HG02623 (cell line): ENCODE measurements around the gene PDZD4.

Experiments used
- ATAC-seq: cut with Tn5 transposase; IDR thresholded peaks from one replicate; pipeline ENCODE4 v1.9.1; 2021; ENCODE audit warnings: moderate library complexity; ENCODE audit not compliant: unreplicated experiment

PDZD4 gene

GRCh38 chrX:153867671-153868070, 37.3 kb upstream of the PDZD4 start:
- ATAC-seq: no peak

- no peak for ATAC-seq
Observed at GRCh38 chrX:153867139-153867538, 36.8 kb upstream of the PDZD4 start.

DNA sequence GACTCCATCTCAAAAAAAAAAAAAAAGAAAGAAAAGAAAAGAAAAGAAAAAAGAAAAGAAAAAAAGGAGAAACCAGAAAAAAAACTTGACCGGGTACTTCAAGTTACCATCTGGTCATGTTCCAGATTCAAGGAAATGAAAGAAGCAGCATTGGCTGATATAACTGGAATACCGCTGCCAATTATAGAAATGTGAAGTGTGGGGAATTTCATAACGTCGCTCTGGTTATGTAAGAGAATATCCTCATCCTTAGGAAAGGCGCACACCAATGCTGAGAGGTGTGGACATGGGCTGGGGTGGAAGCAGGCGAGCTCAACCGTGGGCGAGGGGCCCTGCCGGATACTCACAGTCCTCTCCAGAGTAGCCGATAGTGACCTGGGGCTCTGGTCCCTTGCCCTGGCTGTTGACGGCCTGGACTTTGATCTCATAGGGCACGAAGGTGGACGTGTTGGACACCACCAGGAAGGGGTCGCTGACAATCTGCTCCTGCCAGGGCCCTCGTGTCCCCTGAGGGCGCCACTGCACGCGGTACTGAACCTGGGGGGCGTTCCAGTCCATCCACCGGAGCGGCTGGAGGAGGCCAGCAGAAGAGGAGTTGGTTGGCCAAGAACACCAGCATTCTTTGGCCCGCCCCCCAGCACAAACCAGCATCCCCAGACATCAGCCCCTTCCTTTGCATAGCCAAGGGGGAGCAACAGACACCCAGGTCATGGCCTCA, 36.1 kb upstream of the PDZD4 start:
- ATAC-seq: no peak

DNA sequence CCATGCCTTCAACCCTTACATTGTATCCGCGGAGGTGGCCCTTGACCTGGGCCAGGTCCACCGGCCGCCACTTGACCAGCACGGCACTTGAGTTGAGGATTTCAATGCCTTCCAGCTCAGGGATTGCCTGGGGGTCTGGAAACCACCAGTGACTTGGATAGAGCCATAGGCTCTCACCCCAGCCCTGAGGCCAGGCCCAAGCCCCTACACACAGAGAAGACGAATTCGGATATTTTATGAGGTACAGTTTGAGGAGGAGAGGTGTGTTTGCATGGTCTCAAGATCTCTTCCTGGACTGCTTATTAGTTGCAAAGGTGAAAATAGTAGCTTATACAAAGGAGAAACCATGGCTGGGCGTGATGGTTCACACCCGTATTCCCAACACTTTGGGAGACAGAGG, 35.3 kb upstream of the PDZD4 start:
- no peak for ATAC-seq

- ATAC-seq: no peak
Observed at GRCh38 chrX:153865321-153865580, 34.9 kb upstream of the PDZD4 start.

- no peak for ATAC-seq
Observed at GRCh38 chrX:153864561-153865320, 34.4 kb upstream of the PDZD4 start.

GRCh38 chrX:153864101-153864500, 33.8 kb upstream of the PDZD4 start:
- ATAC-seq: no peak

- ATAC-seq: no peak
Observed at GRCh38 chrX:153863251-153863991, 33.1 kb upstream of the PDZD4 start.

- ATAC-seq: no peak
Observed at GRCh38 chrX:153862369-153863250, 32.3 kb upstream of the PDZD4 start.

- ATAC-seq: no peak
Observed at GRCh38 chrX:153861733-153862310, 31.5 kb upstream of the PDZD4 start.

GRCh38 chrX:153861151-153861550, 30.8 kb upstream of the PDZD4 start:
- no peak for ATAC-seq

DNA sequence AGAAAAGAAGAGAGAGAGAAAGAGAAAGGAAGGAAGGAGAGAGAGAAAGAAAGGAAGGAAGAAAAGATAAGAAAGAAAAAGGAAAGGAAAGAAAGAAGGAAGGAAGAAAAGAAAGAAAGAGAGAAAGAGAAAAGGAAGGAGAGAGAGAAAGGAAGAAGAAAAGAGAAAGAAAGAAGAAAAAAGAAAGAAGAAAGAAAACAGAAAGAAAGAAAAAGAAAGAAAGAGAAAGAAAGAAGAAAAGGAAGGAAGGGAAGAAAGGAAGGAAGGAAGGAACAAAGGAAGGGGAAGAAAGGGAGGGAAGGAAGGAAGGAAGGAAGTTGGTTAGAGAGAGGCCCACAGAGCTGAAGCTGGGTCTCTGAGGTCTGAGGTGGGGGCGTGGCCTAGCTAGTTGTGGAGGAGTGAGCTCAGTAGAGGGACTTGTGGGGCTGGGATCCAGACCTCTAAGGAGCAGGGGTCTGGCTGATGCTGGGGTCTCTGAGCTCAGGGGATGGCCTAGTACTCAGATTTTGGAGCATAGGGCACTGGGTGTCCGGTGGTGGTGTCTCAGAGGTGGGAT, 27.1 kb upstream of the PDZD4 start:
- ATAC-seq: no peak

GRCh38 chrX:153854702-153855101, 24.4 kb upstream of the PDZD4 start:
- no peak for ATAC-seq

GRCh38 chrX:153853902-153854267, 23.5 kb upstream of the PDZD4 start:
- no peak for ATAC-seq

DNA sequence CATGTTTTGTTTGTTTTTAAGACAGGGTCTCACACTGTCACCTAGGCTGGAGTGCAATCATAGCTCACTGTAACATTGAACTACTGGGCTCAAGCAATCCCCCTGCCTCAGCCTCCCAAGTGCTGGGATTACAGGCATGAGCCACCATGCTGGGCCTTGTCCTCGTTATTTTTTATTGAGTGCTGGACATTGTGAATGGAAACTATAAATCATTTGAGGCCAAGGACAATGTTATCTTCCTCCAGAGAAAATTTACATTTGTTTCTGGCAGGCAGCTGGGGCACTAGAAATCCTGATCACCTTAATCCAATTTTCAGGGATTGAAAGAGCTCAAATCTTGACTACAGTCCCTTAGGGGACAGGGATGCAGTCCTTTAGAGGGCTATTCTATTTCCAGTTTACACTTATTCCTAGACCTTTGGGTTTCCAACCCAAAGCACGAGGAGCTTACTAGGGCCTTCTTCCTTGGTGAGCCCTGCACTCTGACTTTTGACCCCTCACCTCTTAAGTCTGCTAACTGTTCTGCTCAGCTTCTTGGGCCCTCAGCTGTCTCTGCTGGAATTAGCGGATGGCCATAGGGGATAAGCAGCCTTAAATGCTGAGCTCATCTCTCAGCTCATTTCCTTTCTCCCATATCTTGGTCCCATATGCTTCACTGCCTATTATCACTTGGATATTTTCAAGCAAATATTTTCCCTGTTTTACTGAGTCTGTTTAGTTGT, 23.0 kb upstream of the PDZD4 start:
- no peak for ATAC-seq

- no peak for ATAC-seq
Observed at GRCh38 chrX:153851981-153852380, 21.6 kb upstream of the PDZD4 start.

DNA sequence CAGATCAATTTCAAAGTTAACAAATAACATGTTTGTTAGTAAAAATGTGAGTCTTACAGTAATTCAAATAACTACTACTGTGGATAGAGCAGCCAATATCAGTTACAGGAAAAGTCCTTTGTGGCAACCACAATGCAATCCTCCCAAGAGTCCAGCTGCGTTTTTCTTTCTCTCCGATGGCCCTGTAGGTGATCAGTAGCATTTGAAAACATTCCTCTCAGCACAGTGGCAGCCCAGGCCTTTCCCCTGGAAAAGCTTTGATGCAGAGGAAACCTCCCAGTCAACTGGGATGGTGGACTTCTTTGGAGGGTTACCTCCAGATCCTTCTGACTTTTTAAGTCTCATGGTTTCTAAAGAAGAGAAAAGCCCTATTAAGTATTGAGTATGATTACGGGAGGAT, 18.0 kb upstream of the PDZD4 start:
- no peak for ATAC-seq

DNA sequence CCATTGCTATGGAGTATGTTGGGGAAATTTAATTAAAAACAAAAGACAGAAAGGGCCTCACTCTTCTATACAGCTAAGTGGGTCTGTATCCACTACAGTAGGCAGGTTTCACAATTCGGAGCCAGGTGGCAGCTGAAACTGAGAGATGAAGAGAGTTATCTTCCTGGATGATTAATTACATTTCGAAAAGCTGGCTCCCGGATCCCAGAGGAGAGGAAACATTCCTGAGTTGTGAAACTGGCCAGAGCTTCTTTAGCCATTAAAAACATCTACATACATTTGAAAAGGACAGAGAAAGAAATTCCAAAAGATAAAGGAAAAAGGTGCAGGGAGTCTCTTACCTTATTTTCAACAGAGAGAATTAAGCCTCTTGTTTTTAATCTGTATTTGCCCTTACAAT, 15.5 kb upstream of the PDZD4 start:
- no peak for ATAC-seq

DNA sequence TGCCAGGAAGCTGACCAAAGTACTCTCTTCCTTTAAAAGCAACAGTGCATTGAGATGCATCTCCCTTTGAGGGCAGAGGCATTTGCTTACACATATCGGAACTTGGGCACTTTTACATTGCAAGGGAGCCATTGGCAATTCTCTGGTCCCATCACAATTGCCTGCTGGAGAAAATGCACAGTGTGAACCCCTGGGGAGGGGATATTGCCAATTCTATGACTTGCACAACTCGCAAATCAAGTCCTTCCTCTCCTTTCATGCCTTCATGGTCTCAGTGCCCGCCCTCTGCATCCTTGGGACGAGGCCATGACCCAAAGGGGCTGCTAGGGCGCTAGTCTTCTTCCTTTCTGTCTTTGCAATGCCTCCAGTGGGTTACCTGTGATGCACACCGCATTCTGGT, 14.9 kb upstream of the PDZD4 start:
- no peak for ATAC-seq

- ATAC-seq: no peak
Observed at GRCh38 chrX:153844509-153845082, 14.3 kb upstream of the PDZD4 start.
